Adrenal gland (tissue), 12 donors: ENCODE measurements around the gene TIGD2. TPM values are rescaled to one million over a fixed set of nuclear protein-coding genes. Genes with fewer than 3 reads are reported as not detected.

ENCODE experiments used
- DNase-seq, 7 donors: peaks; one replicate each; pipeline ENCODE4 v3.0.0-alpha.2; 2019 to 2020
- H3K27ac ChIP-seq, 5 donors: fragments of 200-600 bp; sonication (generic) in 4 of 5; 1 replicate in 3 of 5; 2 replicates in 2 of 5; pipeline versions ENCODE4 v1.5.1 to v1.8.0; 2016 to 2020; ENCODE audit warnings: mild to moderate bottlenecking in 1 of 5
- H3K27me3 ChIP-seq: fragments of 200-600 bp; 2 replicates; pipeline ENCODE4 v1.8.0; 2021
- H3K36me3 ChIP-seq, 2 donors: fragments of 200-600 bp; replicated peaks in 1 of 2; 1 replicate in 1 of 2; 2 replicates in 1 of 2; pipeline versions ENCODE4 v1.5.1 to v1.8.0; 2018 to 2022
- H3K4me1 ChIP-seq, 2 donors: fragments of 200-600 bp; replicated peaks in 1 of 2; 1 replicate in 1 of 2; 2 replicates in 1 of 2; pipeline versions ENCODE4 v1.5.1 to v1.8.0; 2018 to 2021
- H3K4me3 ChIP-seq, 4 donors: fragments of 200-600 bp; sonication (generic) in 3 of 4; one replicate each; pipeline ENCODE4 v1.5.1; 2016 to 2018
- H3K9me3 ChIP-seq, 3 donors: fragments of 200-600 bp; sonication (generic) in 1 of 3; replicated peaks in 1 of 3; 1 replicate in 2 of 3; 2 replicates in 1 of 3; pipeline versions ENCODE4 v1.5.1 to v1.8.0; 2016 to 2021
- CTCF ChIP-seq, 6 experiments: fragments of 450-650 bp in 4 of 6; fragments of 200-600 bp in 2 of 6; sonication (generic) in 1 of 6; IDR thresholded peaks; 1 replicate in 5 of 6; 2 replicates in 1 of 6; pipeline versions ENCODE4 v1.5.1 to v1.8.0; 2016 to 2021; ENCODE audit warnings: antibody characterized with exemption in 6 of 6, mild to moderate bottlenecking in 2 of 6, moderate library complexity in 1 of 6
- POLR2A ChIP-seq, 2 donors: fragments of 450-650 bp; IDR thresholded peaks; one replicate each; pipeline ENCODE4 v1.6.1; 2017; ENCODE audit warnings: antibody characterized with exemption in 2 of 2, mild to moderate bottlenecking in 2 of 2, moderate library complexity in 1 of 2
- WGBS, 4 donors: extraction: QIAGEN DNeasy Blood & Tissue Kit in 2 of 4; methylation state at CpG; one replicate each; pipeline versions ENCODE4 v1.1.5 to v1.1.7; 2013 to 2017; 5-methylcytosine and 5-hydroxymethylcytosine counted together
- intact Hi-C, 2 donors: fragments of 100-400 bp; cut with DNase I; formaldehyde crosslinking; loops; one replicate each; pipeline versions ENCODE4 v1.14.1 to v1.15.0; 2022 to 2023
- polyA plus RNA-seq, 3 donors: library from polyadenylated mRNA; stranded (reverse); fragments of 200-250 nt in 2 of 3; fragments of 350-450 nt in 1 of 3; fragmentation: Illumina TruSeq in 1 of 3; extraction: RNeasy Lipid Tissue Mini Kit (QIAGEN cat#74804) in 1 of 3; gene quantifications; one replicate each; pipeline ENCODE4 v1.2.3, GENCODE V29; 2013 to 2014
- total RNA-seq, 9 donors: library from RNA; depleted of rRNA in 4 of 9; stranded (reverse); fragments of >200 nt in 4 of 9; fragments of 120-200 nt in 1 of 9; fragmentation: NEBNext Ultra II Directional in 1 of 9; extraction: Animal tissue kit (Norgen Biotek cat#: 25700) in 1 of 9; gene quantifications; one replicate each; pipeline versions ENCODE4 v1.1.0 to v1.2.4, GENCODE V29; 2013 to 2023
- donor health status: healthy with polysubstance abuse.
- donor health status: Bipolar disorder and iron deficiency.
- donor health status: DM: yes; HTN: yes; CAD: no.
- donor health status: DM: no; HTN: no; CAD: no.
- donor health status: DM: no; HTN: no; CAD: no.
- donor health status: DM: yes; HTN: yes; CAD: no.

The TIGD2 gene
- total and polyA plus RNA-seq, 12 donors, result 1.4 to 8.8 (median 4.2) TPM

- no peak for DNase-seq
- intact Hi-C loops, result no loop called here
- Histone ChIP-seq H3K27me3 (no peaks in the 10 kb centered on the region), H3K9me3 (no peaks in the 10 kb centered on the region), H3K4me1 (no peaks in the 10 kb centered on the region), H3K4me3 (no peak overlapping the region), H3K36me3 (no peaks in the 10 kb centered on the region), H3K27ac (no peak overlapping the region)
- no peak for TF ChIP-seq POLR2A (IDR thresholded peaks at IDR 0.05)
- WGBS, 4 donors, result 81 to 89% (median 89%) methylated on average over 5 of the region's 5 CpGs
Observed at GRCh38 chr4:89123451-89123851, 12.1 kb downstream of the TIGD2 start.

GRCh38 chr4:89125901-89126782 is 14.8 kb downstream of the TIGD2 start:
- H3K27ac ChIP-seq, result no peak overlapping the region
- H3K9me3 ChIP-seq, result no peaks in the 10 kb centered on the region
- H3K36me3 ChIP-seq, result no peaks in the 10 kb centered on the region
- WGBS, 4 donors, result 82 to 89% (median 86%) methylated on average over 3 of the region's 3 CpGs
- no peak for DNase-seq
- no peaks in the 10 kb centered on the region for H3K4me1 ChIP-seq
- intact Hi-C loops, result no loop called here
- H3K27me3 ChIP-seq, result no peaks in the 10 kb centered on the region
- H3K4me3 ChIP-seq, result no peak overlapping the region
- TF ChIP-seq CTCF (IDR thresholded peaks at IDR 0.05) (no peak), POLR2A (IDR thresholded peaks at IDR 0.05) (no peak)

- Histone ChIP-seq H3K36me3 (no peaks in the 10 kb centered on the region), H3K9me3 (no peaks in the 10 kb centered on the region), H3K27me3 (no peaks in the 10 kb centered on the region), H3K4me3 (no peak overlapping the region), H3K27ac (no peak overlapping the region), H3K4me1 (no peaks in the 10 kb centered on the region)
- intact Hi-C loops, result no loop called here
- DNase-seq, result no peak
- no peak for TF ChIP-seq CTCF (IDR thresholded peaks at IDR 0.05)
- TF ChIP-seq POLR2A (IDR thresholded peaks at IDR 0.05), result no peak
- WGBS, 4 donors, result 75 to 82% (median 77%) methylated on average over 1 of the region's 1 CpG
Observed at GRCh38 chr4:89129080-89129640, 17.8 kb downstream of the TIGD2 start.

GRCh38 chr4:89134775-89135319 is 23.5 kb downstream of the TIGD2 start:
- WGBS, 4 donors, result 73 to 78% (median 76%) methylated on average over 4 of the region's 4 CpGs
- Histone ChIP-seq H3K36me3 (no peaks in the 10 kb centered on the region), H3K4me1 (no peaks in the 10 kb centered on the region), H3K4me3 (no peak overlapping the region), H3K27ac (no peak overlapping the region), H3K9me3 (no peaks in the 10 kb centered on the region), H3K27me3 (no peaks in the 10 kb centered on the region)
- TF ChIP-seq POLR2A (IDR thresholded peaks at IDR 0.05) (no peak), CTCF (IDR thresholded peaks at IDR 0.05) (no peak)
- intact Hi-C loops, result no loop called here
- DNase-seq, result no peak
